Inferior parietal cortex (tissue), 1 donor: ENCODE measurements around the gene GRXCR2.
A peak's percentile ranks its signal among the peaks of the same experiment; 100 is the strongest.
"Not testable (repeated sequence)": the region's sequence is repeated elsewhere in the genome, so short reads cannot be mapped to it uniquely, and the experiment has no call there.

Experiments
- DNase-seq: peaks from one replicate; pipeline ENCODE4 v3.0.0-alpha.2; 2016; ENCODE audit errors: extremely low spot score

Gene GRXCR2

GRCh38 chr5:145872914-145873313 is at the start of gene GRXCR2:
TSS of gene GRXCR2 (minus strand) at chr5:145873014. CDS start at chr5:145872968, 46 bp downstream.
- no peak for DNase-seq

DNA sequence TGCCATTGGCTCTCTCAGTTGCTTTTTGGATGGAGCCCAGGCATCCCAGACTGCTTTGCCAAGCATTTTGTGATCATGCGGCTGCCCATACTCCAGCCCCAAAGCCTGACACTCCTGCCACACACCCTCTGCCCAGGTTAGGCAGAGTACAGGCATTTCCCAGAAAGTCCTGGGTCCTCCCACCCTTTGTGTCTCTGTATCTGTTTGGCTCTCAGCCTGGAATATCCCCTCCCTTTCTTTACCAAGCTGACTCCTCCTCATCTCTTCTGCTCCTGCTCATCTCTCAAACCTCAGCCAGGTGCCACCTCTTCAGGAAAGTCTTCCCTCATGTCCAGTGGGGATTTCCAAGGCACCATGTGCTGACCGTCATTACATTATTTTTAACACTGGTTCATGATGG is 49.2 kb upstream of the GRXCR2 start:
- no peak for DNase-seq

DNA sequence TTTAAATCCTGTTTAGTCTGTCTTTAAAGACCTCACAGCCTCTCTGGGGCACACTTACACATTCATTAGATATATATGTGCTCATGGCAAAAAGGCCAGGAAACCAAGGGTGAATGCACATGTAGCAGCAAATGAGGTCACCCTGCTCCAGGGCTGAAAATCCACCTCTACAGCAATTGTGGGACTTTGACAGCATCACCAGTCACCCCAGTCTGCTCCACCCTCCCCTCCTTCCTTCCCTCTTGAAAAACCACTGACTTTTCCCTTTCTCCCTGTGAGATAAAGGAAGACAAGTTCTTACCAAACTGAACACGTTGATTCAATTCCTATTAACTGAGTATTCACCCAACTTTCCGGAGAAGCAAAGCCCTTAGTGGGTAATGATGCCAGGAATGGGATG is 48.4 kb upstream of the GRXCR2 start:
- DNase-seq, result no peak

DNA sequence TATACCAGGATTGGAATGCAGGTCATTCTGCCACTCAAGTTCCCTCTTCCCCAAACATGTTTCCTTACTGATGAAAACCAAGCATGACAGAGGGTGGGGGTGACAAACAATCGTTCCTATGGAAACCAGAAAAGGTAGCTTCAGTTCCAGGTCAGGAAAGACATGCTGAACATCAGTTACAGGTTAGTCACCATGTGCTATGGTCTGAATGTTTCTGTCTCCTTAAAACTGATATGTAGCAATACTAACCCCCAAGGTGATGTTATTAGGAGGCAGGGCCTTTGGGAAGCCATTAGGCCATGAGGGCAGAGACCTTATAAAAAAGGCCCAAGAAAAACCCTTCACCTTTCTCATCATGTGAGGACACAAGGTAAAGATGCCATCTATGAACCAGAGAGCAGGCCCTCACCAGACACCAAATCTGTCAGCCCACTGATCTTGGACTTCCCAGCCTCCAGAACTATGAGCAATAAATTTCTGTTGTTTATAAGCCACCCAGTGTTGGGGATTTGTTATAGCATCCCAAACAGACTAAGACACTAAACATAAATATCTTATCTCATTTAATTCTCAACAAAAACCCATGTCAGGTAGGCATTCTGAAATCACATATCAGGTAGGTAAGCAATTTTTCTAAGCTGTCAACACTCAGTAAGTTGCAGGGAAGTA is 47.9 kb upstream of the GRXCR2 start:
- no peak for DNase-seq

DNA sequence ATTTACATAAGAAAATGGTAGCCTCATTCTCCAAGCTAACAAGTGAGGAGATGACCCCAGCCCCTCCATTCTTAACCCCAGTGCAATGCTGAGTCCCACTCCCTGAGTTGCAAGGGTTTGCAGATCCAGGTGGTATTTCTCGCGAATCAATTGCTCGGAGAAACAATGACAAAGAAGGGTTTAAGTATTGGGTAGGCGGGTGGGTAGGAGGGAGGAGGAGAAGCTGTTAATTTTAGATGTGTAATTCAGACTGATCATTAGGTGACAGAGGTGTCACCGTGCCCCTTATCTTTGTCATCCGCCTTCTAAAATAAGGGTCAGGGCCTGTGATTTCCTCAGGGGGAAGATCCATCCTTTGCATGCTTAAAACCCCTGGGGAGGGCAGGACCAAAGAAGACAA is 46.6 kb upstream of the GRXCR2 start:
- no peak for DNase-seq

- DNase-seq, result no peak
Observed at GRCh38 chr5:145918397-145918796, 45.6 kb upstream of the GRXCR2 start.

- DNase-seq, result no peak
Observed at GRCh38 chr5:145917288-145917687, 44.5 kb upstream of the GRXCR2 start.

GRCh38 chr5:145915970-145916638 is 43.3 kb upstream of the GRXCR2 start:
- DNase-seq, result no peak

- DNase-seq, result no peak
Observed at GRCh38 chr5:145913701-145914100, 40.9 kb upstream of the GRXCR2 start.

DNA sequence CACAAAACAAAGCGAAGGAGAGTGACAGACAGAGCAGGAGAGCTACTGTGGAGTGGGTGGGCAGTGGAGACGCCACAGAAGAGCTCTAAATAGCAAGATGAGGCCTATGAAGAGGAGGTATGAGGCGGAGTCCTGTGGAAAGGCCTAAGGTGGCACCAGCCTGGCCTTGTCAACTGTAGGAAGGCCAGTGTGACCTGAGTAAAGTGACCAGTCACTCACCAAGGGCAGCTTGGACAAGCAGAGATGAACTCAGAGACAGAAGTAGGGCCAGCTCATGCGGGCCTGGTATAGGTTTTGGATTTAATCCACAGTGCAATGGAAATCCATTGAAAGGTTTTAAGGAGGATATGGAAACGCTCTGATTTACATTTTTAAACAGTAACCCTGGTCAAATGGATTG is 39.8 kb upstream of the GRXCR2 start:
- DNase-seq, result no peak

DNA sequence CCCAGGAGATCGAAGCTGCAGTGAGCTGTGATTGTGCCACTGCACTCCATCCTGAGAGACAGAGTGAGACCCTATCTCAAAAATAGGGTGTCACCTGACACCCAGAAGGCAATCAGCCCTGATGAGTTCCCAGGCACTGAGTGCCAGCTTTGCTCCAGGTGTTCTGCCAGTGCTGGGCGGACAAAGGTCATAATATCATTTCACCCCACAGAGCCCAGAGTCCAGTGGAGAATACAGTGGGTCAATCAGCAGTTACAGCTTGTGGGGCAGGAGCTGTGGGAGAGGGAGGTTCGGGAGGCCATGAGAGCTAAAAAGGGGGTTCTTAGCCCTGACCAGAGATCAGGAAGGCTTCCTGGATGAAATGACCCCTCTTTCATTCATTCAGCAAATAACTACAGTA is 39.2 kb upstream of the GRXCR2 start:
- no peak for DNase-seq

DNA sequence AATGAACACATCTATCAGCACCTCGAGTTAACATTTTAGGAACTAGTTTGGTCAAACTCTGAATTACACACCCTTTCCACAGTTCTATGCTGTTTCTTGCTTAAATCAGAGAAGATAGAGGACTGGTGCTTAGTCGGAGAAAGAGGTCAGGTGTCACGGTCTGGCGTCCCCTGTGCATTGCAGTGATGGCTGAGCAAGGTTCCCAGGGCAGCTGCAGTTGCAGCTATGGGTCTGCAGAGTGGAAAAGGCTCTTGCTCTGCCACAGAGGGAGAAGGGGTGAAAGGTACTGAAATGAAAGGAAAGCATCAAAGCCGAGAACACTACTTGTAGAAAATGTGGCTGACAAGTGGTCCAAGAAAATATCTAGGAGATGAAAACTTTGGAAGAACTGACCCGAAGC is 38.4 kb upstream of the GRXCR2 start:
- DNase-seq, result no peak

GRCh38 chr5:145908206-145908960 is 35.6 kb upstream of the GRXCR2 start:
- DNase-seq, result no peak

- DNase-seq, result no peak
Observed at GRCh38 chr5:145906401-145906800, 33.6 kb upstream of the GRXCR2 start.

DNA sequence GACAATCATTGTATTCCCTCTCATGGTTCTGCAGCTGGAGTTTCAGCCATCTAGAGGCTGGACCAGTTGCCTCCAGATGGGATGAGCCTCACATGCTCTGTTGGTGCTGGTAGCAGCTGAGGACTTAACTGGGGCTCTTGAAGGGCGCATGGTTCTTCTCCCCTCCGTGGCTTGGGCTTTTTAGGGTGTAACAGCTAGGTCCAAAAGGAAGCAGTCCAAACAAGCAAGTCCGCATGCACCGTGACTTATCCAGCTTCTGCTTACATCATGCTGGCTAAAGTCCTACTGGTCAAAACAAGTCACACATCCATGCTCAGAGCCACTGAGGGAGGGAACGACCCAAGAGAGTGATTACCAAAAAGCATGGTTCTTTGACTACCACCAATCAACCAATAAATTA is 31.9 kb upstream of the GRXCR2 start:
- DNase-seq, result no peak

DNA sequence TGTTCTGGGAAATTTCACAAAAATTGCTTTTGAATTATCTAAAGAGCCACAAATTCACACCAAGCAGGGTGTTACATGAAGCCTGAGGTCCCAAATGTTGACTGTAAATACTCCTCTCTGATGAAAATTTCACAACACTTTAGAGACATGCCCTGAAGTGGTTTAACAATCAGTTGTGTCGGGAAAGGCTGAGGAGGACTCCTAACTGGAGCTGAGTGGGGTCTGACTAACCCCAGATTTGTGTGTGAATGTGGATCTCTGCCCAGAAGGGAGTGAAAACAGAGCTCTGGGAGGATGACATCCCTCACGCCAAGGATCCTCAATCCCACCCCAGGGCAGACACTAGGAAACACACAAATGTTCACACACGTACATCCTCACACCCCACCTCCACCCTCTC is 31.1 kb upstream of the GRXCR2 start:
- DNase-seq, result no peak

GRCh38 chr5:145903113-145903512 is 30.3 kb upstream of the GRXCR2 start:
- no peak for DNase-seq

GRCh38 chr5:145902421-145902820 is 29.6 kb upstream of the GRXCR2 start:
- no peak for DNase-seq

DNA sequence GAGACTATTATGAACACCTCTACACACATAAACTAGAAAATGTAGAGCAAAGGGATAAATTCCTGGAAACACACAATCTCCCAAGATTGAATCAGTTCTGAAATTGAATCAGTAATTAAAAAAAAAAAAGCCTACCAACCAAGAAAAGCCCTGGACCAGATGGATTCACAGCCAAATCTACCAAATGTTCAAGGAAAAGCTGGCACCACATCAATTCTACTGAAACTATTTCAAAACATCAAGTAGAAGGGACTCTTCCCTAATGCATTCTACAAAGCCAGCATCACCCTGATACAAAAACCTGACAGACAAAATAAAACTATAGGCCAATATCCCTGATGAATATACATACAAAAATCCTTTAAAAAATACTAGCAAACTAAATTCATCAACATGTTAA is 25.4 kb upstream of the GRXCR2 start:
- no peak for DNase-seq

DNA sequence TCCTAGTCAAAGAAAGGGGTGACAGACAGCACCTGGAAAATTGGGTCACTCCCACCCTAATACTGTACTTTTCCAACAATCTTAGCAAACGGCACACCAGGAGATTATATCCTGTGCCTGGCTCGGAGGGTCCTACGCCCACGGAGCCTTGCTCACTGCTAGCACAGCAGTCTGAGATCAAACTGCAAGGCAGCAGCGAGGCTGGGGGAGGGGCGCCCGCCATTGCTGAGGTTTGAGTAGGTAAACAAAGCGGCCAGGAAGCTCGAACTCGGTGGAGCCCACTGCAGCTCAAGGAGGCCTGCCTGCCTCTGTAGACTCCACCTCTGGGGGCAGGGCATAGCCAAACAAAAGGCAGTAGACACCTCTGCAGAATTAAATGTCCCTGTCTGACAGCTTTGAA is 18.6 kb upstream of the GRXCR2 start:
- not testable (repeated sequence) for DNase-seq

DNA sequence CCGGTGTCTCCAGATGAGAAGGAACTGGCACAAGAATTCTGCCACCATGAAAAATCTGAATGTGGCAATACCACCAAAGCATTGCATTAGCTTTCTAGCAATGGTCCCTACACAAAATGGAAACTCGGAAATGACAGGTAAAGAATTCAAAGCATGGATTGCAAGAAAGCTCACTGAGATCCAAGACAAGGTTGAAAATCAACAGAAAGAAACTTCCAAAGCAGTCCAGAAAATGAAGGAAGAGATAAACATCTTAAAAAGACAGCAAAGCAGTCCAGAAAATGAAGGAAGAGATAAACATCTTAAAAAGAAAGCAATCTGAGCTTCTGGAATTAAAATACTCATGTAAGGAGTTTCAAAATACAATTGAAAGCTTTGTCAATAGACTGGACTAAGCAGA is 16.8 kb upstream of the GRXCR2 start:
- no peak for DNase-seq

DNA sequence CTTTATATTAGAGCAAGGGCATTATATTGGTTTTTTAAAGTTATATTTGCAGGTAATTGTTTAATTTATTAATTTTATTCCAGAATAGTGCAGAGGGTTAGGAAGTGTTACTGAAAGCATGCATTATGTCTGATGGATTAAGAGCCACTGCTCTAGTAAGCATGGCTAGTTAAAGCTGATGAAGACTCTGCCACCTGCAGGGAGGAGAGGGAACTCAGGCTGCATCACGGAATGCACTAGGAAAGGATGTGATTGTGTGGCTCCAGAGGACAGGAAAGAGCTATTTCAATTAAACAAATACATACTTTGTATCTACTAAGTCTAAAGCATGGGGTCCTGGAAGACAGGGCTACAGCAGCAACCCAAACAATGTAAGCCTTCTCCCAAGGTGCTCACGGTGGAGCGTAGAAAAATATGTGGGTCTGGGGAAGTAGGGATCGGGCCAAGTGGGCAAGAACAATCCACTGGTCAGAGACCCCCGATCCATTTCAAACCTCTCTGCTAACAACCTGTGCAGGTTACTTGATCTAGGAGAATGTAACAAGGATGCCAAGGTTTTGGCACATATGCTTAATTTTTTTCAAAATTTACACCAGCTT is 15.3 kb upstream of the GRXCR2 start:
- peak; percentile 22 for DNase-seq

DNA sequence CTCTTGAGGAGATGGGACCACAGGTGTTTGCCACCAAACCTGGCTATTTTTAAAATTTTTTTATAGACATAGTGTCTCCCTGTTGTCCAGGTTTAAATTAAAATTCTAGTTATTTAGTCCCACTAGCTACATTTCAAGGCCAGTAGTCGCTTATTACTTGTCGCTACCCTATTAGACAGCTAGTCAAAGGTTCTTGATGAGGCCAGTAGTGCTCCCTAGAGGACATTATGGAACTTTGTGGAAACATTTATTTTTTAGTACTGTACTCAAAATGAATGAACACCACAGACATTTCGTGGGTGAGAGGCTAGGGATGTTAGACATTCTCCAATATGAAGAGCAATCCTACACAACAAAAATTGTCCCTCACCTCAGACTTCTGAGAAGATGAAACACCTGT is 14.4 kb upstream of the GRXCR2 start:
- no peak for DNase-seq
